IMR-90 (cell line): Measurements from ENCODE around the gene C1R. TPM values are rescaled to one million over a fixed set of nuclear protein-coding genes. Genes with fewer than 3 reads are reported as not detected.

ENCODE experiments used
- ATAC-seq: fragments of 200-7000 bp; cut with Tn5 transposase; 2 replicates; pipeline ENCODE4 v1.9.1; 2020; ENCODE audit warnings: low read depth, mild to moderate bottlenecking, moderate library complexity
- BruUV-seq: library from RNA; stranded (reverse); fragments of 400-500 nt; replicated peaks from 2 replicates; lab custom pipeline; 2021; lab: Mats Ljungman, UMichigan
- CTCF ChIA-PET: fragments of 300-600 bp; formaldehyde crosslinking; extraction: SDS; loops from one replicate; lab custom pipeline; 2021; ENCODE audit warnings: antibody characterized with exemption; lab: Yijun Ruan, JAX
- POLR2A ChIA-PET: fragments of 300-600 bp; sonication (Branson Sonifier 250); formaldehyde crosslinking; loops from one replicate; lab custom pipeline; 2022; ENCODE audit warnings: antibody characterized with exemption; ENCODE audit not compliant: unreplicated experiment; lab: Charles Lee
- DNase-seq: peaks from one replicate; pipeline ENCODE4 v3.0.0; 2013
- H2AFZ ChIP-seq: replicated peaks from 2 replicates; pipeline ENCODE3; 2013; ENCODE audit warnings: low read length, mild to moderate bottlenecking; ENCODE audit not compliant: poor library complexity
- H2AK5ac ChIP-seq: 2 replicates; pipeline ENCODE4 v1.6.1; 2013; ENCODE audit warnings: low read depth, low read length, inconsistent platforms
- H2AK9ac ChIP-seq: replicated peaks from 2 replicates; pipeline ENCODE3; 2013; ENCODE audit warnings: mild to moderate bottlenecking, low read depth, low read length, moderate library complexity; ENCODE audit not compliant: poor library complexity
- H2BK120ac ChIP-seq: 2 replicates; pipeline ENCODE4 v1.6.1; 2013; ENCODE audit warnings: low read depth, low read length, inconsistent platforms
- H2BK15ac ChIP-seq: 3 replicates; pipeline ENCODE4 v1.6.1; 2013; ENCODE audit warnings: low read depth, low read length, inconsistent platforms
- H2BK20ac ChIP-seq: 2 replicates; pipeline ENCODE4 v1.6.1; 2013; ENCODE audit warnings: low read depth, mild to moderate bottlenecking, inconsistent platforms, low read length, moderate library complexity
- H2BK5ac ChIP-seq: 2 replicates; pipeline ENCODE4 v1.6.1; 2013; ENCODE audit warnings: mild to moderate bottlenecking, low read depth, low read length, inconsistent platforms; ENCODE audit not compliant: poor library complexity, severe bottlenecking
- H3K14ac ChIP-seq: replicated peaks from 2 replicates; pipeline ENCODE4 v1.6.1; 2013; ENCODE audit warnings: low read depth, low read length, inconsistent platforms
- H3K18ac ChIP-seq: 2 replicates; pipeline ENCODE4 v1.6.1; 2013; ENCODE audit warnings: low read depth, low read length, control low read depth
- H3K23ac ChIP-seq: 2 replicates; pipeline ENCODE4 v1.6.1; 2013; ENCODE audit warnings: low read depth, low read length, inconsistent platforms
- H3K27ac ChIP-seq: 2 replicates; pipeline ENCODE4 v1.5.1; 2013; ENCODE audit warnings: mild to moderate bottlenecking, control low read depth, low read length; ENCODE audit not compliant: insufficient read depth
- H3K27me3 ChIP-seq: 2 replicates; pipeline ENCODE4 v1.6.1; 2013; ENCODE audit warnings: low read length; ENCODE audit not compliant: control insufficient read depth, insufficient read depth
- H3K36me3 ChIP-seq: 2 replicates; pipeline ENCODE4 v1.6.1; 2013; ENCODE audit warnings: low read length, mixed read lengths; ENCODE audit not compliant: control insufficient read depth, insufficient read depth
- H3K4ac ChIP-seq: 2 replicates; pipeline ENCODE4 v1.6.1; 2013; ENCODE audit warnings: low read depth, low read length, inconsistent platforms
- H3K4me1 ChIP-seq: 2 replicates; pipeline ENCODE4 v1.6.1; 2013; ENCODE audit warnings: low read length, mixed read lengths; ENCODE audit not compliant: control insufficient read depth, insufficient read depth
- H3K4me2 ChIP-seq: 2 replicates; pipeline ENCODE4 v1.6.1; 2013; ENCODE audit warnings: low read depth, mild to moderate bottlenecking, control low read depth, low read length, moderate library complexity
- H3K4me3 ChIP-seq: 2 replicates; pipeline ENCODE4 v1.5.1; 2013; ENCODE audit warnings: low read depth, mild to moderate bottlenecking, control low read depth, low read length, moderate library complexity; ENCODE audit not compliant: insufficient read depth
- H3K56ac ChIP-seq: 2 replicates; pipeline ENCODE4 v1.6.1; 2013; ENCODE audit warnings: low read length, inconsistent platforms; ENCODE audit not compliant: insufficient read depth; ENCODE audit errors: extremely low read depth
- H3K79me1 ChIP-seq, 2 experiments: 2 replicates each; pipeline ENCODE4 v1.6.1; 2013; ENCODE audit warnings: low read length in 2 of 2, inconsistent platforms in 1 of 2, low read depth in 1 of 2
- H3K9ac ChIP-seq: 2 replicates; pipeline ENCODE4 v1.6.1; 2013; ENCODE audit warnings: low read depth, low read length, control low read depth
- H3K9me1 ChIP-seq: 2 replicates; pipeline ENCODE4 v1.6.1; 2013; ENCODE audit warnings: low read length, inconsistent platforms; ENCODE audit not compliant: insufficient read depth
- H3K9me3 ChIP-seq: 2 replicates; pipeline ENCODE4 v1.6.1; 2013; ENCODE audit warnings: low read length; ENCODE audit not compliant: control insufficient read depth, insufficient read depth
- H4K20me1 ChIP-seq: 2 replicates; pipeline ENCODE4 v1.6.1; 2013; ENCODE audit warnings: low read length, inconsistent platforms; ENCODE audit not compliant: insufficient read depth
- H4K5ac ChIP-seq: 2 replicates; pipeline ENCODE4 v1.6.1; 2013; ENCODE audit warnings: mild to moderate bottlenecking, low read depth, low read length, control low read depth
- H4K8ac ChIP-seq, 2 experiments: 2 replicates each; pipeline ENCODE4 v1.6.1; 2013; ENCODE audit warnings: low read depth in 2 of 2, low read length in 2 of 2, control low read depth in 1 of 2, inconsistent platforms in 1 of 2
- H4K91ac ChIP-seq: 2 replicates; pipeline ENCODE4 v1.6.1; 2013; ENCODE audit warnings: low read depth, low read length, inconsistent platforms; ENCODE audit not compliant: insufficient read depth
- MAFK ChIP-seq: IDR thresholded peaks from 2 replicates; pipeline ENCODE4 v1.6.1; 2012; ENCODE audit warnings: low read depth, low read length, improper control_type of control experiment
- MXI1 ChIP-seq: IDR thresholded peaks from 2 replicates; pipeline ENCODE4 v1.6.1; 2012; ENCODE audit warnings: low read depth, mild to moderate bottlenecking, low read length, moderate library complexity, borderline replicate concordance
- SMC3 ChIP-seq: fragments of 150-350 bp; IDR thresholded peaks from 2 replicates; pipeline ENCODE4 v1.6.1; 2016; ENCODE audit warnings: low read depth, mild to moderate bottlenecking, antibody characterized with exemption, low read length, moderate library complexity
- WGBS, 2 experiments: methylation state at CpG; one replicate each; pipeline versions ENCODE4 v1.1.5 to v1.1.7; 2013; ENCODE audit warnings: missing lambda C conversion rate in 2 of 2; ENCODE audit not compliant: insufficient read length in 1 of 2; ENCODE audit errors: extremely low coverage in 2 of 2; 5-methylcytosine and 5-hydroxymethylcytosine counted together
- dilution Hi-C: fragments of 300-500 bp; cut with HindIII; formaldehyde crosslinking; loops from one replicate; pipeline ENCODE4 v1.14.3; 2018; ENCODE audit warnings: low sequenced_read_pairs; ENCODE audit not compliant: unreplicated experiment
- in situ Hi-C: fragments of 300-500 bp; cut with MboI; formaldehyde crosslinking; loops from 3 replicates; pipeline ENCODE4 v1.14.3; 2019; ENCODE audit warnings: low sequenced_read_pairs, inconsistent platforms, mixed read lengths
- intact Hi-C: fragments of 100-400 bp; cut with micrococcal nuclease; formaldehyde crosslinking; loops from 2 replicates; pipeline ENCODE4 v1.10.0; 2022
- polyA plus RNA-seq, 3 experiments: library from polyadenylated mRNA; depleted of rRNA; stranded (reverse); fragments of >200 nt; gene quantifications; 2 replicates each; pipeline ENCODE4 v1.2.3, GENCODE V29; 2012; ENCODE audit warnings: low replicate concordance in 1 of 3
- total RNA-seq: library from RNA; depleted of rRNA; stranded (reverse); fragments of >200 nt; gene quantifications from 2 replicates; pipeline ENCODE4 v1.2.3, GENCODE V29; 2012
- TF ChIP-seq, protein P1 (sequence below): fragments of 150-350 bp; IDR thresholded peaks from 2 replicates; pipeline ENCODE4 v1.6.1; 2017; ENCODE audit warnings: mild to moderate bottlenecking, antibody characterized with exemption, low read length, low read depth

The C1R gene
- total and polyA plus RNA-seq, 2 of the 4 experiments (the other 2 are of a cell fraction) = 38.4 to 165 TPM

DNA sequence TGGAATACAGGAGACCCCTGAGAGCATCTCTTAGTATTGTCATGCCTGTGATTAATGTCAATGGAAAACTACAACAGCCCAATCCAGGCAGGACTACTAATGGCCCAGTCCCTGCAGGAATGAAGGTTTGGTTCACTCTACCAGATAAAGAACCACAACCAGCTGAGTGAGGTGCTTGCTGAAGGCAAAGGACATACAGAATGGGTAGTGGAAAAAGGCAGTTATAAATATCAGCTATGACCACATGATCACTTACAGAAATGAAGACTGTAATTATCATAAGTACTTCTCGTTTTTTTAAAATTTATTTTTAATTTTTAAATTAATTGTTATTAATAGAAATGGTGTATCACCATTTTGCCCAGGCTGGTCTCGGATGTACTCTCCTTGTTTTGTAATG, 56.8 kb downstream of the C1R start:
- no CpG with 5 or more reads among the region's 2 CpGs for WGBS, 2 experiments
- Histone ChIP-seq H3K27me3 (peaks cover 20% of the 10 kb centered on the region), H4K8ac (no peak overlapping the region), H4K5ac (no peak overlapping the region), H3K14ac (no peak overlapping the region), H3K23ac (no peak overlapping the region), H2BK120ac (no peak overlapping the region), H3K4me2 (no peak overlapping the region), H3K18ac (no peak overlapping the region), H2AK5ac (no peak overlapping the region), H3K27ac (no peak overlapping the region), H2BK5ac (no peak overlapping the region), H2BK15ac (no peak overlapping the region), H3K4me1 (peaks cover 2% of the 10 kb centered on the region; the same call in 1 of the 2 replicates), H3K4ac (no peak overlapping the region), H3K9ac (no peak overlapping the region), H3K56ac (no peak overlapping the region), H4K91ac (no peak overlapping the region), H3K36me3 (no peaks in the 10 kb centered on the region), H3K9me1 (no peaks in the 10 kb centered on the region; the same call in 1 of the 2 replicates), H3K4me3 (no peak overlapping the region), H3K79me1 (no peaks in the 10 kb centered on the region), H4K20me1 (no peaks in the 10 kb centered on the region), H2AK9ac (no peak overlapping the region), H3K9me3 (peaks cover 2% of the 10 kb centered on the region; the same call in 1 of the 2 replicates), H2BK20ac (no peak overlapping the region), H2AFZ (no peak overlapping the region)
- ChIA-PET CTCF (no interaction called here), POLR2A (no interaction called here)
- dilution Hi-C loops (no loop called here), in situ Hi-C loops (no loop called here), intact Hi-C loops (no loop called here)
- no peak for DNase-seq
- TF ChIP-seq MAFK (no peak), SMC3 (no peak), MXI1 (no peak)
- TF ChIP-seq, protein P1, sequence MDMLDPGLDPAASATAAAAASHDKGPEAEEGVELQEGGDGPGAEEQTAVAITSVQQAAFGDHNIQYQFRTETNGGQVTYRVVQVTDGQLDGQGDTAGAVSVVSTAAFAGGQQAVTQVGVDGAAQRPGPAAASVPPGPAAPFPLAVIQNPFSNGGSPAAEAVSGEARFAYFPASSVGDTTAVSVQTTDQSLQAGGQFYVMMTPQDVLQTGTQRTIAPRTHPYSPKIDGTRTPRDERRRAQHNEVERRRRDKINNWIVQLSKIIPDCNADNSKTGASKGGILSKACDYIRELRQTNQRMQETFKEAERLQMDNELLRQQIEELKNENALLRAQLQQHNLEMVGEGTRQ = no peak
- no TSS peak for BruUV-seq
- ATAC-seq = no peak
